ENCODE results near the gene HEATR9. TPM values are rescaled to one million over a fixed set of nuclear protein-coding genes. Genes with fewer than 3 reads are reported as not detected.

Gene HEATR9
- total RNA-seq, 1 donor from 2014 or later = 0.21 TPM

DNA sequence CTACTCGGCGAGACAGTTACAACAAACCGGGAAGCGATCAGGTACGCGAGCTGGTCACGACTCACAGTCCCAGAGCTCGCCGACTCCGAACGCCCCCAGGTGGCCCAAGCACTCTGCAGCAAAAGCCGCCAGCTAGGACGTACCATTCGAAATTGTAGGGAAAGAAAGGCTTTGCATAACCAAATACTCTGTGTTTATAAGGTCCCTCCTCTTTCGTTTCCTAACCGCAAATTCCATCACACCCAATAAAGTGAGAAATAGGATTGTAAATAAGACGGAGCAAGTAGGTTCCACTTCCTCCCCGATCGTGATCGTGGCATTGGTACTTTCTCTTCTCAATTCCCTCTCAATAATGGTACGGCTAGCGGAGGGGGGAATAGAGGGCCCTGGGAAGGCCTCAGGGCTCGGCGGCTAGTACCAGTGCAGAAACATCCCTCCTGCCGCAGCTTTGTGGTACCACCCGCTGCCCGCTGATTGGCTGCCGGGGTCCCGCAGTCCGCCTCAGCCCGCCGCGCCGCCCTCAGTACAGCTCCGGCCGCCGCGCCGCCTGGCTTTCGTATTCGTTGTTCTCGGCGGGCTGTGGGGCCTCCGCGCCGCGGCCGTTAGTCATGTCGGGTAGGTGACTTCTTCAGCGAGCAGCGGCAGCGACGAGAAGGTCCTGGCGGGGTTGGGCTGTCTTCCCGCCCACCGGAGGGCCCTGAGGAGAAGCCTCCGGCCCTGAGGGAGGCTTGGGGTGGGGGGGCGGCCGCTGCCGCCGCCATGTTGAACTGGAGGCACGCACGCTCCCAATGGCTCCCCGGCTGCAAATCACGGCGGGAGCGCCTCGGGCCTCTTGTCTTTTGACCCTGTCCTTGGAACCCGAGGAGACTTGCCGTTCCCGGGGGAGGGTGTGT lies 59.5 kb downstream of the HEATR9 start, which contains the start of gene TAF15:
Gene TAF15, plus strand, starts transcription at position 523 of the 893 bp plus-strand sequence. Its CDS starts 86 bp downstream, at position 609.
- DNase-seq (ENCODE audit: low spot score) = peak; percentile 96

DNA sequence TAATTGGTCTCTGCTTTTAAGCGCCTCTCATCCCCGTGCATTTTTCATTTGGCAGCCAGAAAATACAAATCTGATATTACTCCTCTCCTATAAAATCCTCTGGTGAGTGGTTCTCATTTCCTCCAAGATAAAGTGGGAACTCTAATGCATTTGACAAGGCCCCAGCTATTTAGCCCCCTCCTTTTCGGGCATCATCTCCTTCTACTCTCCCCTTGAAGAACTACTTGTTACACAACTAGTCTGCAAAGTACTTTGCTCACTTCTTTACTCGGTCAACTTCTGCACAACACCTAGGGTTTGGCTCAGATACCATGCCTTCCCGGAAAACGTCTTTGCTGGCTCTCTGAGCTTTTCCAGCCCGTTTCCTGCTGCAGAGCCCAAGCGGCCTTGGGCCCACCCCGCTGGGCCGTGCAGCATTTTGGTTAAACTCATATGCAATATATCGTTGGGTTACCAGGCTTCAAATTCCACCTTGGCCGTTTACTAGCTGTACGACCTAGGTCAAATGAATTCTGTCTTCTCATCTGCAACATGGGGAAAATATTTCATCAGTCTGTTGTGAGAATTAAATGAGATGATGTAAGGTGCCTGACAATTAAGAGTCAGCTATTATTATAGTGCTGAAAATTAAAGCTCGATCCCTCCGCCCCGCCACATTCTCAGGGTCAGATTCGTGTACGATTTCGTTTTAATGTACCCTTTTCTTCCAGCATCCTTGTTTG lies 60.3 kb downstream of the HEATR9 start:
- DNase-seq (ENCODE audit: low spot score) = no peak

DNA sequence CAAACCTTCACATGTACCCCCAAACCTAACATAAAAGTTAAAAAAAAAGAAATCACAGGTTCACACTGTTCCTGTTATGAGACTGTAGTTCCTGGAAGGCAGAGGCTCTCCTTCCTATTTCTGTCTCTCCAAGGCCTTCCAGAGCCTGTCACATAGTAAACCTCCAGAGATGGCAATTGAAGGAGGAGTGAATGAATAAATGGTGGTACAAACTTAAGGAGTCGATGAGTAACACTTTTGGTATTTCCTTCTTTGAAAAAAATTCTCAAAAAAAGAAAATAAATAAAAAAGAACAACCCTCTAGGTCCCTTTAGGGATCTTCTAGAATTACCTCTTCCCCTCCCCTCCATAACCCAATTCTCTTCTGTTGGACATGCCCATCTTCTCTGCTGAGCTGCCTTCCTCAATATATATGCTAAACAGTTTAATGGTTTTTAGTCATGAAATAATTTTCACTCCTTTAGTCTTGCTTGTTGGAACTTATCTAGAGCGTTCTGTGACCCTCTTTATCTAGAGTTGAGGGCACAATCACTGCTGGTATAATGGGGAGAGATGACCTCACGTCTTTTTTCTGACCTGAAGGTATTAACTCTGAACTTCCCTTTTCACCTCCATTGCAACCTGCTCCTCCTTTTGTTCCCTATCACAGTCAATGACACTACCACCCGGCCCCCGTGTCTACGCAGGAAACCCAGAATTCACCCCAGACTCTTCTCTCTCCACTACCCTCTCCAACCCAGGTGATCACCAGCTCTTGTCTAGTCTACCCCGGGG lies 61.1 kb downstream of the HEATR9 start:
- no peak for DNase-seq (ENCODE audit: low spot score)

Other genes starting within 250 kb of the HEATR9 start
- 2.7 TPM for gene RASL10B, start 137.3 kb downstream of the HEATR9 start, total RNA-seq
- not detected for gene GAS2L2, start 115.7 kb downstream of the HEATR9 start, total RNA-seq
- not detected for gene C17orf50, start 108.0 kb downstream of the HEATR9 start, total RNA-seq
- 23.5 TPM for gene MMP28, start 73.2 kb downstream of the HEATR9 start, total RNA-seq
- 269 TPM for gene TAF15, start 59.4 kb downstream of the HEATR9 start, total RNA-seq
- gene CCL5, start 11.5 kb upstream of the HEATR9 start, total RNA-seq = 12.1 TPM
- 1.1 TPM for gene RDM1, start 61.9 kb upstream of the HEATR9 start, total RNA-seq
- gene LYZL6, start 74.8 kb upstream of the HEATR9 start, total RNA-seq = not detected
- gene CCL16, start 112.6 kb upstream of the HEATR9 start, total RNA-seq = 1.6 TPM
- gene CCL14, start 117.8 kb upstream of the HEATR9 start, total RNA-seq = 46.9 TPM
- gene CCL15, start 132.7 kb upstream of the HEATR9 start, total RNA-seq = 37.7 TPM
- gene CCL23, start 149.1 kb upstream of the HEATR9 start, total RNA-seq = 6.3 TPM
- gene CCL18, start 195.4 kb upstream of the HEATR9 start, total RNA-seq = 11.1 TPM
- gene CCL3, start 221.3 kb upstream of the HEATR9 start, total RNA-seq = 0.78 TPM
- 6.1 TPM for gene CCL4, start 234.9 kb upstream of the HEATR9 start, total RNA-seq

All from ureter (tissue), 1 donor.